Prostate gland (tissue), 2 donors: ENCODE data around the gene ARHGEF38.

Experiments used
- POLR2A ChIP-seq: fragments of 450-650 bp; IDR thresholded peaks from one replicate; pipeline ENCODE4 v1.6.1; 2016; ENCODE audit warnings: antibody characterized with exemption, mild to moderate bottlenecking
- POLR2AphosphoS5 ChIP-seq: sonication (generic); formaldehyde crosslinking; IDR thresholded peaks from one replicate; pipeline ENCODE4 v1.6.1; 2017; ENCODE audit warnings: antibody characterized with exemption
- TF ChIP-seq, protein P1 (sequence below), 4 experiments: fragments of 200-600 bp in 2 of 4; fragments of 450-650 bp in 2 of 4; sonication (generic) in 2 of 4; IDR thresholded peaks; 1 replicate in 3 of 4; 2 replicates in 1 of 4; pipeline ENCODE4 v1.5.1; 2016 to 2019; ENCODE audit warnings: antibody characterized with exemption in 4 of 4, mild to moderate bottlenecking in 2 of 4, moderate library complexity in 2 of 4

- no peak for TF ChIP-seq POLR2A
- no peak for TF ChIP-seq POLR2AphosphoS5
- TF ChIP-seq, protein P1, sequence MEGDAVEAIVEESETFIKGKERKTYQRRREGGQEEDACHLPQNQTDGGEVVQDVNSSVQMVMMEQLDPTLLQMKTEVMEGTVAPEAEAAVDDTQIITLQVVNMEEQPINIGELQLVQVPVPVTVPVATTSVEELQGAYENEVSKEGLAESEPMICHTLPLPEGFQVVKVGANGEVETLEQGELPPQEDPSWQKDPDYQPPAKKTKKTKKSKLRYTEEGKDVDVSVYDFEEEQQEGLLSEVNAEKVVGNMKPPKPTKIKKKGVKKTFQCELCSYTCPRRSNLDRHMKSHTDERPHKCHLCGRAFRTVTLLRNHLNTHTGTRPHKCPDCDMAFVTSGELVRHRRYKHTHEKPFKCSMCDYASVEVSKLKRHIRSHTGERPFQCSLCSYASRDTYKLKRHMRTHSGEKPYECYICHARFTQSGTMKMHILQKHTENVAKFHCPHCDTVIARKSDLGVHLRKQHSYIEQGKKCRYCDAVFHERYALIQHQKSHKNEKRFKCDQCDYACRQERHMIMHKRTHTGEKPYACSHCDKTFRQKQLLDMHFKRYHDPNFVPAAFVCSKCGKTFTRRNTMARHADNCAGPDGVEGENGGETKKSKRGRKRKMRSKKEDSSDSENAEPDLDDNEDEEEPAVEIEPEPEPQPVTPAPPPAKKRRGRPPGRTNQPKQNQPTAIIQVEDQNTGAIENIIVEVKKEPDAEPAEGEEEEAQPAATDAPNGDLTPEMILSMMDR (IDR thresholded peaks at IDR 0.05): no peak
Observed at GRCh38 chr4:105544520-105545286, 7.7 kb upstream of the ARHGEF38 start.
